Erythroblast (primary cell): Measurements from ENCODE around the gene MAPT.

ENCODE experiments used
- DNase-seq, 2 experiments: peaks; one replicate each; lab custom pipeline; 2025; lab: John Stamatoyannopoulos, UW
- GATA1 ChIP-seq: IDR thresholded peaks from 2 replicates; pipeline ENCODE4 v1.6.1; 2011; ENCODE audit warnings: low read depth, mild to moderate bottlenecking, control low read depth, low read length, moderate library complexity
- POLR2A ChIP-seq: IDR thresholded peaks from 2 replicates; pipeline ENCODE4 v1.6.1; 2011; ENCODE audit warnings: mild to moderate bottlenecking, low read length

The MAPT gene

GRCh38 chr17:45939395-45939794, 45.0 kb downstream of the MAPT start:
- no peak for TF ChIP-seq POLR2A
- TF ChIP-seq GATA1: no peak
- no peak for DNase-seq

GRCh38 chr17:45940293-45940692, 45.9 kb downstream of the MAPT start:
- no peak for TF ChIP-seq POLR2A
- no peak for TF ChIP-seq GATA1

GRCh38 chr17:45940826-45941225, 46.5 kb downstream of the MAPT start:
- TF ChIP-seq GATA1 (no peak), POLR2A (no peak)
- DNase-seq: no peak

More at GRCh38 chr17:45940293-45940692, 45.9 kb downstream of the MAPT start:
- no peak for DNase-seq

- TF ChIP-seq POLR2A: no peak
- no peak for TF ChIP-seq GATA1
These were observed 47.0 kb downstream of the MAPT start for GRCh38 chr17:45941395-45941794.

GRCh38 chr17:45942284-45942683, 47.9 kb downstream of the MAPT start:
- no peak for TF ChIP-seq GATA1
- no peak for TF ChIP-seq POLR2A
- DNase-seq: no peak

More at GRCh38 chr17:45941395-45941794, 47.0 kb downstream of the MAPT start:
- no peak for DNase-seq

GRCh38 chr17:45946841-45947256, 52.5 kb downstream of the MAPT start:
- DNase-seq: no peak
- TF ChIP-seq POLR2A (no peak), GATA1 (no peak)

- DNase-seq: no peak
- no peak for TF ChIP-seq GATA1
- no peak for TF ChIP-seq POLR2A
These were observed 54.1 kb downstream of the MAPT start for GRCh38 chr17:45948498-45948880.

GRCh38 chr17:45948881-45949624, 54.7 kb downstream of the MAPT start:
- peak; percentile 71 to 83 for DNase-seq
- TF ChIP-seq GATA1 (no peak), POLR2A (no peak)

- TF ChIP-seq GATA1 (no peak), POLR2A (no peak)
These were observed 55.5 kb downstream of the MAPT start for GRCh38 chr17:45949755-45950320.

GRCh38 chr17:45950888-45951287, 56.5 kb downstream of the MAPT start:
- no peak for TF ChIP-seq POLR2A
- no peak for TF ChIP-seq GATA1
- no peak for DNase-seq

More at GRCh38 chr17:45949755-45950320, 55.5 kb downstream of the MAPT start:
- no peak for DNase-seq

GRCh38 chr17:45951403-45951802, 57.0 kb downstream of the MAPT start:
- TF ChIP-seq GATA1 (no peak), POLR2A (no peak)
- no peak for DNase-seq

- no peak for TF ChIP-seq GATA1
- no peak for TF ChIP-seq POLR2A
- DNase-seq: no peak
These were observed 57.6 kb downstream of the MAPT start for GRCh38 chr17:45951941-45952340.

GRCh38 chr17:45952814-45953320, 58.5 kb downstream of the MAPT start:
- TF ChIP-seq POLR2A: no peak
- TF ChIP-seq GATA1: no peak
- no peak for DNase-seq

- no peak for TF ChIP-seq GATA1
- TF ChIP-seq POLR2A: no peak
- no peak for DNase-seq
These were observed 59.2 kb downstream of the MAPT start for GRCh38 chr17:45953561-45953960.
